Kidney (tissue), 14 donors: ENCODE results near the gene DSE. TPM values are rescaled to one million over a fixed set of nuclear protein-coding genes. Genes with fewer than 3 reads are reported as not detected.

Experiments used
- DNase-seq, 5 donors: peaks; one replicate each; pipeline ENCODE4 v3.0.0-alpha.2; 2013 to 2020
- FAIRE-seq: peaks from 2 replicates; lab custom pipeline; 2012; peaks lifted over from hg19 to GRCh38; lab: Jason Lieb, UNC
- H3K27ac ChIP-seq, 2 donors: one replicate each; pipeline ENCODE4 v1.7.0; 2013; ENCODE audit warnings: low read depth in 2 of 2, low read length in 2 of 2, inconsistent platforms in 1 of 2
- H3K27me3 ChIP-seq: one replicate; pipeline ENCODE4 v1.7.1; 2013; ENCODE audit warnings: low read length, inconsistent platforms; ENCODE audit not compliant: control insufficient read depth, insufficient read depth
- H3K36me3 ChIP-seq, 3 donors: one replicate each; pipeline versions ENCODE4 v1.7.0 to v1.7.1; 2013; ENCODE audit warnings: low read length in 3 of 3, control low read depth in 1 of 3, inconsistent platforms in 1 of 3; ENCODE audit not compliant: insufficient read depth in 3 of 3, control insufficient read depth in 2 of 3
- H3K4me1 ChIP-seq, 3 donors: one replicate each; pipeline versions ENCODE4 v1.7.0 to v1.7.1; 2013; ENCODE audit warnings: low read length in 3 of 3, inconsistent platforms in 1 of 3, low read depth in 1 of 3; ENCODE audit not compliant: control insufficient read depth in 2 of 3, insufficient read depth in 2 of 3
- H3K4me3 ChIP-seq, 3 donors: one replicate each; pipeline versions ENCODE4 v1.7.0 to v1.8.1; 2013; ENCODE audit warnings: low read length in 3 of 3, control low read depth in 1 of 3, inconsistent platforms in 1 of 3
- H3K9ac ChIP-seq, 3 donors: one replicate each; pipeline versions ENCODE4 v1.7.0 to v1.7.1; 2013; ENCODE audit warnings: low read length in 3 of 3, control low read depth in 1 of 3, inconsistent platforms in 1 of 3
- H3K9me3 ChIP-seq, 3 donors: one replicate each; pipeline versions ENCODE4 v1.7.0 to v1.7.1; 2013; ENCODE audit warnings: low read length in 3 of 3, control low read depth in 1 of 3, inconsistent platforms in 1 of 3; ENCODE audit not compliant: control insufficient read depth in 2 of 3, insufficient read depth in 1 of 3
- intact Hi-C: fragments of 100-400 bp; cut with DNase I; formaldehyde crosslinking; loops from one replicate; pipeline ENCODE4 v1.11.1; 2022
- polyA plus RNA-seq: library from polyadenylated mRNA; stranded (reverse); fragments of 350-450 nt; fragmentation: Illumina TruSeq; extraction: RNeasy Lipid Tissue Mini Kit (QIAGEN cat#74804); gene quantifications from one replicate; pipeline ENCODE4 v1.2.3, GENCODE V29; 2014; ENCODE audit warnings: low read depth, low replicate concordance; ENCODE audit not compliant: insufficient read depth
- total RNA-seq: library from RNA; stranded (reverse); fragmentation: NEBNext Ultra II Directional; extraction: Animal tissue kit (Norgen Biotek cat#: 25700); gene quantifications from one replicate; pipeline ENCODE4 v1.2.1, GENCODE V29; 2021
- TF ChIP-seq, protein P1 (sequence below): IDR thresholded peaks from 3 replicates; pipeline ENCODE4 v1.5.1; 2012; ENCODE audit warnings: mild to moderate bottlenecking, moderate library complexity, borderline replicate concordance; ENCODE audit not compliant: insufficient read depth; ENCODE audit errors: extremely low read depth
- donor health status: control.
- donor health status: control.
- donor health status: control.
- donor health status: control.
- donor health status: control.
- donor health status: DM: yes; HTN: yes; CAD: no.
- donor health status: Normal renal cell carcinoma (clear cell type).

Gene DSE
- total and polyA plus RNA-seq, 2 donors from 2014 or later = 6.9 to 47.7 TPM

DNA sequence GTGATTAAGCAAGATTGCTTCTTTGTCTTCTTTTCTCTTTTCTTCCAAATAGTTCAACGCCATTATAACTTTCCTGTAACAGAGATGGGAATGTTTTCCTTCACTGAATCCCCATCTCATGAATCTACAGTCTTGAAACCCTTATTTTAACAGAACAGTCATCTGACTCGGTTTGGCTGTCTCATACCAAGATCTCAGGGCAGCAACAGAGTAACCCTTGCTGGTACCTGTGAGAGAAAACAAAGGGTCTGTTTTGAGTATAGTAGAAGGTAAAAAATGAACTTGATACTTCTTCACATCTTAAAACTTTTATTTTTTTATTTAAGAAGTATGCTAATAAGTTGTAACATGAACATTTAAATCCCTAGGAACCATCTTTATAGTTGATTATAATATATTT is 19.6 kb upstream of the DSE start:
- TF ChIP-seq, protein P1, sequence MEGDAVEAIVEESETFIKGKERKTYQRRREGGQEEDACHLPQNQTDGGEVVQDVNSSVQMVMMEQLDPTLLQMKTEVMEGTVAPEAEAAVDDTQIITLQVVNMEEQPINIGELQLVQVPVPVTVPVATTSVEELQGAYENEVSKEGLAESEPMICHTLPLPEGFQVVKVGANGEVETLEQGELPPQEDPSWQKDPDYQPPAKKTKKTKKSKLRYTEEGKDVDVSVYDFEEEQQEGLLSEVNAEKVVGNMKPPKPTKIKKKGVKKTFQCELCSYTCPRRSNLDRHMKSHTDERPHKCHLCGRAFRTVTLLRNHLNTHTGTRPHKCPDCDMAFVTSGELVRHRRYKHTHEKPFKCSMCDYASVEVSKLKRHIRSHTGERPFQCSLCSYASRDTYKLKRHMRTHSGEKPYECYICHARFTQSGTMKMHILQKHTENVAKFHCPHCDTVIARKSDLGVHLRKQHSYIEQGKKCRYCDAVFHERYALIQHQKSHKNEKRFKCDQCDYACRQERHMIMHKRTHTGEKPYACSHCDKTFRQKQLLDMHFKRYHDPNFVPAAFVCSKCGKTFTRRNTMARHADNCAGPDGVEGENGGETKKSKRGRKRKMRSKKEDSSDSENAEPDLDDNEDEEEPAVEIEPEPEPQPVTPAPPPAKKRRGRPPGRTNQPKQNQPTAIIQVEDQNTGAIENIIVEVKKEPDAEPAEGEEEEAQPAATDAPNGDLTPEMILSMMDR = no peak
- H3K4me1 ChIP-seq = peaks cover 0 to 2% (median 0%) of the 10 kb centered on the region in 3 donors
- intact Hi-C loops = no loop called here
- DNase-seq (no peak), FAIRE-seq (peak; percentile 78)
- no peak overlapping the region for H3K4me3 ChIP-seq
- no peaks in the 10 kb centered on the region for H3K27me3 ChIP-seq
- no peaks in the 10 kb centered on the region for H3K9me3 ChIP-seq
- no peak overlapping the region for H3K9ac ChIP-seq
- no peaks in the 10 kb centered on the region for H3K36me3 ChIP-seq
- no peak overlapping the region for H3K27ac ChIP-seq

DNA sequence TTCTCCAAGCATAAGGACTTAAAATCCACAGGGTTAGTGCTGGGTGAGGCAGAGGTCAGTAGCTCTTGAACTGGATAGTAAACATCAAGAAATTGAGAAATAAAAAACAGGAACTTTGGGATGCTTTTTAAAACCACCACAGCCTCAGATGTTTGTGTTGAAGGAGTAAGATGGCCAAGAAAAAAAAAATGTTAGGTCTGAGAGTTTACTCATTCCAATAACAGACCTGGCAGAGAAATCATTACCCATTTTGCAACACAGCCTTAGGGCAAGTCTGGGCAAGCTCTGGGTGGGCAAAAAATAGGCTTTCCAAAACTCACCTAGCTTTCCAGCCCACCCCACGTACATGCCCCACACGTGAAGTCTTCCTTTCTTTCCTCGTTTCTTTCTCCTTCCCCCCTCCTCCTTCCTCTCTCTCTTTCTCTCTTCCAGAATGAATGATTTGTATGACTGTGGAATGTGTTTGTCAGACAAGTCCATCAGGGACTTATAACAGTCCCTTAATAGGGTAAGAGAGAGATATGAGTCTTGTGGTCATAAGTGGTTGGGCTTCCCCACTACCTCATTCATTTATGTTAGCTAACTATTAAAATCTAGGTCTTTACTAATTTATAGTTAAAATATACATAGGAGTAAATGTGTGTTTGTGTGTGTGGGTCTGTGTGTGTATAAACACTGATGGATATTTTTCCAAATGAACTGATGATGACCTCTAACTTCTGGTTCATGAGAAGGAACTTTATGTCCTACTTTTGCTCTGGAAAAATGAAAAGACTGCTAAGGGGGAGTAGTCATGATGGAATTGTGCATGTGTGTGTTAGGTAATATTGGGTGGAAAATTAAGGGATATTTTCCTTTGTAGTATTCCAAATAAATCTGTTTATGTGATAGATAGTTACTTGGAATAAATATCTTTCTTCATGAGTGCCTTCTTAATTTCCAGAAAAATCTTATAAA is 18.0 kb upstream of the DSE start:
- peaks cover 0 to 2% (median 0%) of the 10 kb centered on the region in 3 donors for H3K4me1 ChIP-seq
- no peaks in the 10 kb centered on the region for H3K27me3 ChIP-seq
- intact Hi-C loops = no loop called here
- no peak overlapping the region for H3K9ac ChIP-seq
- no peaks in the 10 kb centered on the region for H3K9me3 ChIP-seq
- FAIRE-seq = no peak
- TF ChIP-seq, protein P1 = no peak
- H3K36me3 ChIP-seq = no peaks in the 10 kb centered on the region
- H3K27ac ChIP-seq = peak overlapping the region in 1 of 2 donors; percentile 44
- peak in 1 of 5 donors; percentile 37 for DNase-seq
- no peak overlapping the region for H3K4me3 ChIP-seq

DNA sequence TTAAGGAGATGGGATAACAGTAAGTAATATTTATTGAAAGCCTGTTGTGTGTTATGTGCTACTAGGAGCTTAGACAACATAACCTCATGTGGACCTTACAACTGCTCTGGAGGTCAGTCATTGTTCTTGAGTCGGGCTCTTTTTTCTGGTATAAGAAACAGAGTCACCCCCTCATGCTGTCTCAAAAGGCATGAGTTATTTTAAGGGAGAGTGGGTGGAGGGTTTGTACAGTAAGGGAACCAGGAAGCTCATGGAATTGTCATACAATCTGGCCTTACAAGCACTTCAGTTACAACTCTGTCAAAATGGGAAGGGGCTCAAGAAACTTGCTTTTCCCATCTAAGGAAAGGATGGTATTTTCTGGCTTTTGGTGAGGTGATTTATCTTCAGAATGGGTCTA is 16.5 kb upstream of the DSE start:
- Histone ChIP-seq H3K27ac (no peak overlapping the region), H3K4me3 (no peak overlapping the region), H3K9me3 (no peaks in the 10 kb centered on the region), H3K36me3 (no peaks in the 10 kb centered on the region), H3K4me1 (peaks cover 0 to 2% (median 0%) of the 10 kb centered on the region in 3 donors), H3K27me3 (no peaks in the 10 kb centered on the region), H3K9ac (no peak overlapping the region)
- DNase-seq (peak in 1 of 5 donors; percentile 16), FAIRE-seq (no peak)
- TF ChIP-seq, protein P1 = no peak
- intact Hi-C loops = no loop called here
